ENCODE results near the gene GGTA1.

GGTA1 gene

DNA sequence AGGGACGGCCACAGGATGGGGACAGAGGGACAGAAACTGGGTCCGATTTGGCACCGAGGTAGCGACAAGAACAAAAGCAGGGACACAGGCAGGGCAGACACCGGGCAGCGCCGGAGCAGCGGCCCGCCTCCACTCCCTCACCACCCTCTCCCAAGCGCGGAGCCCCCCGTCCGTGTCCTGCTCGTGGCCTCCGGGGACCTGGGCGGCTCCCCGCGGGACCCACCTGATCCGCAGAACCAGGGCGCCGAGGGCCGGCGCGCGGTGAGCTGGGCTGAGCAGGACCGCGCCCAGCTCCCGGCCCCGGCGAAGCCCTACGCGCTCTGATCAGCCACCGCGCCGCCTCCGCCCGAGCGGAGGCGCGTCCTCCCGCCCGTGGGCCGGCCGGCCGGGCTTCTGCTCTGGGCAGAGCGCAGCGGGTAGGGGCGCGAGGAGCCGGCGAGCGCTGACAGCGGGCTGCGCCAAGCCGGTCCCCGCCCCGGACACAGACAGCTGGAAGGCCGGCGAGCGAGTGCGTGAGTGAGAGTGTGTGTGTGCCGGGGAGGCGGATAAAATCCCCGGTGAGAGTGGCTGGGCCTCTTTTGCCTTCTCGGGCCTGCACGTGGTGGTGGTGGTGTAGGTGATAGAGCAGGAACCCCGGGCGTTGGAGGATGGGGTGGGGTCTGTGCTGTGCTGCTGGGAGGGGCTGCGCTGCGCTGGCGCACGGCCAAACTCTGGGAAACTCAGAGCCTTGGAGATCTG, at the start of gene GGTA1:
Gene GGTA1 (minus strand): TSS at position 418 of the 738 bp plus-strand sequence. CDS start 31,922 bp downstream, outside the sequence.
- H3K4me3 ChIP-seq (ENCODE audit: low read depth in 1 of 2, low read length in 2 of 2), result peak within 1 kb of the TSS; percentile 62 to 83
- H3K27ac ChIP-seq (ENCODE audit: low read depth, low read length), result peak within 1 kb of the TSS; percentile 49
- H3K9me3 ChIP-seq (ENCODE audit: low read length), result no peaks in the 10 kb centered on the region
- peaks cover 0 to 15% of the 10 kb centered on the region in 2 donors for H3K27me3 ChIP-seq (ENCODE audit: control insufficient read depth in 1 of 2, insufficient read depth in 2 of 2, low read length in 2 of 2)
- peaks cover 19% of the 10 kb centered on the region for H3K4me1 ChIP-seq (ENCODE audit: insufficient read depth, low read length)
- no peaks in the 10 kb centered on the region for H3K36me3 ChIP-seq (ENCODE audit: insufficient read depth, low read length)
- peak within 1 kb of the TSS; percentile 20 for H3K9ac ChIP-seq (ENCODE audit: low read length)

DNA sequence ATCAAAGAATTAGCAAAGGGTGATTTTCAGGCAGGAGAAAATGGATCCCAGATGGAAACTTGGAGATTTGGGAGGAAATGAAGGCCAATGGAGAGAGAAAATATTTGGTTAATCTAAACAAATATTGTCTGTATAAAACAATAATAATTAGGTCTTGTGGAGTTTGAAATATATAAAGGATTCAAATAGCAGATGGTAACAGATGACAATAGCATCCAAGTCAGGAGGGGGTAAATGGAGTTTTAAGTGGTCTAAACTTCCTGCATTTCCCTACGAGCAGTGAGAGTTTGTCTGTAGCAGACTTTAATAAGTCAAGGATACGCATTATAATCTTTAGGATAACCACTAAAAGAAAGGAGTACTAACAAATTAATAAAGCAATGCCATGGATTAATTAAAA, 49.0 kb upstream of the GGTA1 start:
- no peak overlapping the region for H3K9ac ChIP-seq (ENCODE audit: low read length)
- no peaks in the 10 kb centered on the region for H3K36me3 ChIP-seq (ENCODE audit: insufficient read depth, low read length)
- H3K27me3 ChIP-seq (ENCODE audit: control insufficient read depth in 1 of 2, insufficient read depth in 2 of 2, low read length in 2 of 2), result no peaks in the 10 kb centered on the region
- H3K4me1 ChIP-seq (ENCODE audit: insufficient read depth, low read length), result peaks cover 4% of the 10 kb centered on the region
- H3K9me3 ChIP-seq (ENCODE audit: low read length), result no peaks in the 10 kb centered on the region
- H3K4me3 ChIP-seq (ENCODE audit: low read depth in 1 of 2, low read length in 2 of 2), result no peak overlapping the region
- no peak overlapping the region for H3K27ac ChIP-seq (ENCODE audit: low read depth, low read length)

DNA sequence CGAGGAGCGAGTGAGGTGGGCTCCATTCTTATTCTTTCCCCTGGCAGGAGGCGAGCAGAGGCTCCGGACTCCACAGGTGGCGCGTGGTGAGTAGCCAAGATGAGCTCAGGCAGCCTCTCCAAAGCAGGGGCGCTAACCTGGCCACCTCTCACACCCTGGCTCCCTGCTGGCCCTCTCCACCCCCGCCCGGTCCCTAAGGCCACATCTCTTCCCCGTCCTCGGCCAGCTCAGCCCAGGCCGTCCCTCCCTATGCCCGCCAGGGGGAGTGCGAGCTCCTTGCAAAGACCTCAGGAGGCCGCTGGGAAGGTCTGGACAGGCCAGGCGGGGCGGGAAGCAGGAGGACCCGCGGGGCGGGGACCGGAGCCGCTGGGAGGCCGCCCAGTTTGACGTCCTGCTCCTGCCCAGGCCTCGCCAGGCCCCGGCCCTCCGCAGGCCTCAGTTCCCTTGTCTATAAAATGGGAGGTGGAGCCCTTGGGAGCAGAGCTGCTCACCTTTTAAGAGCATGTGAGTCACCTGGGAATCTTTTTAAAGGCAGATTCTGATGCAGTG, 46.3 kb upstream of the GGTA1 start:
- no peak overlapping the region for H3K27ac ChIP-seq (ENCODE audit: low read depth, low read length)
- no peaks in the 10 kb centered on the region for H3K9me3 ChIP-seq (ENCODE audit: low read length)
- peaks cover 4% of the 10 kb centered on the region for H3K4me1 ChIP-seq (ENCODE audit: insufficient read depth, low read length)
- H3K4me3 ChIP-seq (ENCODE audit: low read depth in 1 of 2, low read length in 2 of 2), result peak overlapping the region in 1 of 2 donors; percentile 23
- H3K27me3 ChIP-seq (ENCODE audit: control insufficient read depth in 1 of 2, insufficient read depth in 2 of 2, low read length in 2 of 2), result no peaks in the 10 kb centered on the region
- no peaks in the 10 kb centered on the region for H3K36me3 ChIP-seq (ENCODE audit: insufficient read depth, low read length)
- H3K9ac ChIP-seq (ENCODE audit: low read length), result no peak overlapping the region

DNA sequence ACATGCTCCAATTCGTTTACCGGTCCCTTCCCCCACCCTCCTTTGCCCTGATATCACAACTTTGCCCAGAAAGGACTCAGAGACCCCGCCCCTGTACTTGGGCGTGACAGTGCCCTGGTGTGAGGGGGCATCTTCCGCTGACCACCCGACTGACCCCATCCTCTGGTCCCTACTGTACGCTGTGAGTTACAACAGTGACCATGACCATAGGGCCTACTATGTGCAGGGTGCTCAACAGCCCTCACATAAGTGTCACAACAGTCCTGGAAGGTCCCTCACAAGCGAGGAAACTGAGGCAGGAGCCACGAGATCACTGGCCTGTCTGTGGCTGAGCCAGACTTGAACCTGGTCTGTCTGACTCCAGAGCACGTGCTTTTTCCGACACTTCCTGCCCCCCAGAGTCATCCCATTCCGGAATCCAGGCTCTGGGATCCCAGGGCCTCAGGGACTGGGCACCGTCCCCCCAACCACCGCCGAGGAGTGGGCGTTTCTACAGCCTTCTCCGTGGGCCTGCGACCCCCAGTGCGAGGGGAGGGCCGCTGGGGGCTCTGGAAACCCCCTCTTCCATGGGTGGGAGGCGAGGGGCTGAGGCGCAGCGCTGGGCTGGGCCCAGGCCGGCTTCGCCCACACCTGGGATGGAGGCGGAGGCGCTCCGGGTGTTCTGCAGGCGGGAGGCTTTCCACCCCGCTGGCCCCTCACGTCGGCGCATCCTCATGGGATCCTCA, 45.7 kb upstream of the GGTA1 start:
- Histone ChIP-seq H3K9ac (ENCODE audit: low read length) (no peak overlapping the region), H3K27me3 (ENCODE audit: control insufficient read depth in 1 of 2, insufficient read depth in 2 of 2, low read length in 2 of 2) (no peaks in the 10 kb centered on the region), H3K36me3 (ENCODE audit: insufficient read depth, low read length) (no peaks in the 10 kb centered on the region), H3K9me3 (ENCODE audit: low read length) (no peaks in the 10 kb centered on the region), H3K27ac (ENCODE audit: low read depth, low read length) (no peak overlapping the region), H3K4me3 (ENCODE audit: low read depth in 1 of 2, low read length in 2 of 2) (peak overlapping the region in 1 of 2 donors; percentile 23), H3K4me1 (ENCODE audit: insufficient read depth, low read length) (peaks cover 4% of the 10 kb centered on the region)

DNA sequence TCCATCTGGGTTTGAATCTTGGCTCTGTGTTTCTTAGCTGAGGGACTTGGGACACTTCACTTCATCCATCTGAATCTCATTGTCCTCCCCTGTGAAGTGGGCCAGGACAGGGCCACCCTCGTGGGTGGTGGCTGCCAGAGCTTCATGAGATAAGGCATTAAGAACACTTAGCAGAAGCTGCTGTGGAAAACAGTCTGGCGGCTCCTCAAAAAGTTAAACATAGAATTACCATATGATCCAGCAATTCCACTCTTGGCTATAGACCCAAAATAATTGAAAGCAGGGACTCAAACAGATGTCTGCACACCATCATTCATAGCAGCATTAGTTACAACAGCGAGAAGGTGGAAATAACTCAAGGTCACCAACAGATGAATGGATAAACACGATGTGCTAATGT, 42.4 kb upstream of the GGTA1 start:
- H3K36me3 ChIP-seq (ENCODE audit: insufficient read depth, low read length), result no peaks in the 10 kb centered on the region
- H3K9ac ChIP-seq (ENCODE audit: low read length), result no peak overlapping the region
- no peaks in the 10 kb centered on the region for H3K27me3 ChIP-seq (ENCODE audit: control insufficient read depth in 1 of 2, insufficient read depth in 2 of 2, low read length in 2 of 2)
- no peak overlapping the region for H3K4me3 ChIP-seq (ENCODE audit: low read depth in 1 of 2, low read length in 2 of 2)
- H3K27ac ChIP-seq (ENCODE audit: low read depth, low read length), result no peak overlapping the region
- no peaks in the 10 kb centered on the region for H3K9me3 ChIP-seq (ENCODE audit: low read length)
- H3K4me1 ChIP-seq (ENCODE audit: insufficient read depth, low read length), result peaks cover 4% of the 10 kb centered on the region

DNA sequence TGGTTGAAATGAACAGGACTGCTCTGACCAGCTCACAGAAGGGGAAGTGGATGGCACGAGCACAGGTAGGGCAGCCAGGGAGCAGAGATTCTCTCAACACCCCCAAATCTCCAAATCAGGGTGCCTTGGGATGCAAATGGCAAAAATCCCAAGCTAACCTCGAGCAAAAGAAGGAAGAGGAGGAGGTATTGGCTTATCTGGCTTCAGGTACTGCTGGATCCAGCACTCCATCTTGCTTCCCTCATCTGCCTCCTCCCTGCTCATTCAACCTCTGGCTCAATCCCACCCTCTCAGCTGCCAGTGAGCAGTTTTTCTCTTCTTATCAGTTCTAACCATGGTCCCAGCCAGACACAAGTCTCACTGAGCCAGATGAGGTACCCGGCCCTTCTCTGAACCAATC, 41.6 kb upstream of the GGTA1 start:
- Histone ChIP-seq H3K27me3 (ENCODE audit: control insufficient read depth in 1 of 2, insufficient read depth in 2 of 2, low read length in 2 of 2) (no peaks in the 10 kb centered on the region), H3K27ac (ENCODE audit: low read depth, low read length) (no peak overlapping the region), H3K4me3 (ENCODE audit: low read depth in 1 of 2, low read length in 2 of 2) (no peak overlapping the region), H3K9ac (ENCODE audit: low read length) (no peak overlapping the region), H3K9me3 (ENCODE audit: low read length) (no peaks in the 10 kb centered on the region), H3K4me1 (ENCODE audit: insufficient read depth, low read length) (peaks cover 3% of the 10 kb centered on the region), H3K36me3 (ENCODE audit: insufficient read depth, low read length) (no peaks in the 10 kb centered on the region)

DNA sequence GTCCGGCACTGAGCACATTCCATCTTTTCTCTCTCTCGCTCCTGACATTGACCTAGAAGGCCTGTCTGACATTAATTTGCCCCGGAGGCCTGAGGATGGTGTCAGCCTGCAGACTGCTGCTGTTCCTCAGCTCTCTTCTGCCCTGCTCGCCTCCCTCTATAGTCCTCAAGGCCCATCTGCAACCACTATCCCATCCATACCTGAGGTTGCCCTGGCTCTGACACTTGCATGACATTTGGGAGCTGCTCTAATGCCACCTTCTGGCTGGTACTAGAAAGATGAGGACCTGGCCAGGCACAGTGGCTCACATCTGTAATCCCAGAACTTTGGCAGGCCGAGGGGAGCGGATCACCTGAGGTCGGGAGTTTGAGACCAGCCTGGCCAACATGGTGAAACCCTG, 38.6 kb upstream of the GGTA1 start:
- H3K4me3 ChIP-seq (ENCODE audit: low read depth in 1 of 2, low read length in 2 of 2), result no peak overlapping the region
- no peaks in the 10 kb centered on the region for H3K4me1 ChIP-seq (ENCODE audit: insufficient read depth, low read length)
- H3K27me3 ChIP-seq (ENCODE audit: control insufficient read depth in 1 of 2, insufficient read depth in 2 of 2, low read length in 2 of 2), result no peaks in the 10 kb centered on the region
- no peaks in the 10 kb centered on the region for H3K36me3 ChIP-seq (ENCODE audit: insufficient read depth, low read length)
- H3K27ac ChIP-seq (ENCODE audit: low read depth, low read length), result no peak overlapping the region
- no peak overlapping the region for H3K9ac ChIP-seq (ENCODE audit: low read length)
- no peaks in the 10 kb centered on the region for H3K9me3 ChIP-seq (ENCODE audit: low read length)

DNA sequence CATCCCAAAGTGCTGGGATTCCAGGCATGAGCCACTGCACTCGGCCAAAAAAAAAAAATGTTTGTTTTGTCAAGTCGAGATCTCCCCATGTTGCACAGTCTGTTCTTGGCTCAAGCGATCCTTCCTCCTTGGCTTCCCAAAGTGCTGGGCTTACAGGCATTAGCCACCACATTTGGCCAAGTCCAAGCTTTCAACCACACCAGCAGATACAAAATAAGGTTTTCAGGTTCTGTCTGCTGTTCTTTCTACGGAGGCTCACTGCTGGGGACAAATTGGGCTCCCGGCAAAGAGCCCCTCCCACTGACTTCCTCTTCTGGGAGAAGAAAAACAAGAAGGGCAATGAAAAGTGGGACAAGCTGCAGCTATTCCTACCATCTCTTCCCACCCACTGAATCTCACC, 37.6 kb upstream of the GGTA1 start:
- Histone ChIP-seq H3K36me3 (ENCODE audit: insufficient read depth, low read length) (no peaks in the 10 kb centered on the region), H3K27me3 (ENCODE audit: control insufficient read depth in 1 of 2, insufficient read depth in 2 of 2, low read length in 2 of 2) (no peaks in the 10 kb centered on the region), H3K9me3 (ENCODE audit: low read length) (no peaks in the 10 kb centered on the region), H3K4me1 (ENCODE audit: insufficient read depth, low read length) (no peaks in the 10 kb centered on the region), H3K27ac (ENCODE audit: low read depth, low read length) (no peak overlapping the region), H3K4me3 (ENCODE audit: low read depth in 1 of 2, low read length in 2 of 2) (no peak overlapping the region), H3K9ac (ENCODE audit: low read length) (no peak overlapping the region)

DNA sequence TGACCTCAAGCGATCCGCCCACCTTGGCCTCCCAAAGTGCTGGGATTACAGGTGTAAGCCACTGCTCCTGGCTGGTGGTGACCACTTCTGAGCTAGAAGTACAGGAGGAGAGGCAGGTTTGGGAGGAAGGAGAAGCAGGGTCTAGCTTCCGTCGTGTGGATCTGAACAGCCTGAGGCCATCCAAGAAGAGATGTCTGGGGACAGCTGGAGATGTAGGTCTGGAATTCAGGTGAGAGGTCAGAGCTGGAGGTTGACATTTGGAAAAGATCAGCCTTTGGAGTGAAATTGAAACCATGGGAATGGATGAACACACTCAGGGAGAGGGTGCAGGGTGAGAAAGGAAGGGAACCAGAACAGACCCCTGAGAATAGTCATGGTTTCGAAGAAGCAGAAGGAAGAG, 33.2 kb upstream of the GGTA1 start:
- Histone ChIP-seq H3K9me3 (ENCODE audit: low read length) (no peaks in the 10 kb centered on the region), H3K27me3 (ENCODE audit: control insufficient read depth in 1 of 2, insufficient read depth in 2 of 2, low read length in 2 of 2) (no peaks in the 10 kb centered on the region)

DNA sequence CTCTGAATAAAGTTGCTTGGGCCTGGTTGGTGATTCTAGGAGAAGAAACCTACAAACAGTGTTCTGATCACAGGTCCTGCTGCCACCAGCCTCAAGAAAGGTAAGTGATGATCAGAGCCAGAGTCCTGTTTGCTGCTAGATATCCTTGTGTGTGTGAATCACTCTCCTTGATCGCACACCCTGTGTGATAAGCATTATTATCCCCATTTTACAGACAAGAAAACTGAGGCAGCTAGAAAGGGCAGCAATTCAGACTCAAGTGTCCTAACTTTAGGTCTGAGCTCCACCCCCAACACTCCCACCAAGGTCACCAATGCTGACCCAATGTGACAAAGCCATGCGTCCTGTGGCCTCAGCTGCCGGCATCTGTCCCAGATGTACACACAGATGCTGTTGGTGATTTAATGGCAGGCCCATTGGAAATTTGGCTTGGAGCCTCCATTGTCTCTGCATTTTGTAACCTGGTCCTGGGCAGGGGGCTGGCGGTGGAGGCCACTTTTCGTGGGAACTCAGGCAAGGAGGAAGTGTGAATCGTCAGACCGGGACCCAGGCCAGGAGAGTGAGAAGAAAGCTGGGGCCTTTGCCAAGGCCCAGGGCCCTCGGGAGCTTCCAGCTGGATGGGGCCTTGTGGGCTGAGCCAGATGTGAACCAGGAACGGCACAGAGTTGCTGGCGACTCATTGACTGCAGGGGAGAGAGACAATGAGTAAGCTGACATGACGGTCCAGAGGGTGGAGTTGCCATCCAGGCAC, 29.8 kb upstream of the GGTA1 start:
- Histone ChIP-seq H3K9ac (ENCODE audit: low read length) (no peak overlapping the region), H3K36me3 (ENCODE audit: insufficient read depth, low read length) (no peaks in the 10 kb centered on the region), H3K4me3 (ENCODE audit: low read depth in 1 of 2, low read length in 2 of 2) (no peak overlapping the region), H3K4me1 (ENCODE audit: insufficient read depth, low read length) (peaks cover 13% of the 10 kb centered on the region), H3K27ac (ENCODE audit: low read depth, low read length) (no peak overlapping the region), H3K9me3 (ENCODE audit: low read length) (no peaks in the 10 kb centered on the region), H3K27me3 (ENCODE audit: control insufficient read depth in 1 of 2, insufficient read depth in 2 of 2, low read length in 2 of 2) (no peaks in the 10 kb centered on the region)

More for the DNA sequence above, 33.2 kb upstream of the GGTA1 start:
- H3K4me1 ChIP-seq (ENCODE audit: insufficient read depth, low read length), result peaks cover 13% of the 10 kb centered on the region
- no peak overlapping the region for H3K27ac ChIP-seq (ENCODE audit: low read depth, low read length)
- no peak overlapping the region for H3K4me3 ChIP-seq (ENCODE audit: low read depth in 1 of 2, low read length in 2 of 2)
- no peaks in the 10 kb centered on the region for H3K36me3 ChIP-seq (ENCODE audit: insufficient read depth, low read length)
- H3K9ac ChIP-seq (ENCODE audit: low read length), result no peak overlapping the region

DNA sequence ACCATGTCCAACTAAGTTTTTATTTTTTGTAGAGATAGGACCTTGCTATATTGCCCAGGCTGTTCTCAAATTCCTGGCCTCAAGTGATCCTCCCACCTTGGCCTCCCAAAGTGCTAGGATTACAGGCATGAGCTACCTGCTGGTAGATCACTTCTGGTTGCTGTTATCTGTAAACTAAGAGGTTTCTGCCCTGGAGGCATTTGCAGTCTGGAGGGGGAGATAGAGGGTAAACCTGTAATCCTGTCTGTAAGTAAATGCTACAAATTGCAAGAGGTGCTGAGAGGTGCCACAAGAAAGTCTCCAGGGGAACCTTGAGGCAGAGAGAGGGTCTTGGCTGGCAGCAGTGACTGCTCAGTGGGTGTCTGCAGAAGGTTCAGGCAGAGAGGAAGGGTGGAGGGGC, 29.0 kb upstream of the GGTA1 start:
- H3K27me3 ChIP-seq (ENCODE audit: control insufficient read depth in 1 of 2, insufficient read depth in 2 of 2, low read length in 2 of 2), result no peaks in the 10 kb centered on the region

More for the DNA sequence above, 29.0 kb upstream of the GGTA1 start:
- Histone ChIP-seq H3K9me3 (ENCODE audit: low read length) (no peaks in the 10 kb centered on the region), H3K36me3 (ENCODE audit: insufficient read depth, low read length) (no peaks in the 10 kb centered on the region), H3K27ac (ENCODE audit: low read depth, low read length) (no peak overlapping the region), H3K4me3 (ENCODE audit: low read depth in 1 of 2, low read length in 2 of 2) (no peak overlapping the region), H3K4me1 (ENCODE audit: insufficient read depth, low read length) (peaks cover 13% of the 10 kb centered on the region), H3K9ac (ENCODE audit: low read length) (no peak overlapping the region)

Data from muscle layer of colon (tissue), 2 donors.